Hippocampal formation (tissue), 2 donors: ENCODE results near the gene ZNF418.
"Not testable (repeated sequence)": the region's sequence is repeated elsewhere in the genome, so short reads cannot be mapped to it uniquely, and the experiment has no call there.

Experiments
- DNase-seq, 2 donors: peaks; one replicate each; lab custom pipeline; 2025; lab: John Stamatoyannopoulos, UW

The ZNF418 gene

GRCh38 chr19:57888560-57889231 is 46.5 kb downstream of the ZNF418 start, which contains the start of gene ZNF814:
TSS of gene ZNF814 (minus strand) at chr19:57889037. CDS start at chr19:57888802, 235 bp downstream.
- peak; percentile 57 to 76 for DNase-seq

- no peak for DNase-seq
These were observed 47.1 kb downstream of the ZNF418 start for GRCh38 chr19:57888107-57888559.

GRCh38 chr19:57887195-57887941 is 47.8 kb downstream of the ZNF418 start:
- no peak for DNase-seq

- DNase-seq = no peak
These were observed 49.2 kb downstream of the ZNF418 start for GRCh38 chr19:57886046-57886445.

- DNase-seq = not testable (repeated sequence)
These were observed 61.1 kb downstream of the ZNF418 start for GRCh38 chr19:57873883-57874799.

- no peak for DNase-seq
These were observed 62.8 kb downstream of the ZNF418 start for GRCh38 chr19:57872450-57872849.
